ENCODE measurements around the gene MAF. TPM values are rescaled to one million over a fixed set of nuclear protein-coding genes. Genes with fewer than 3 reads are reported as not detected.
A peak's percentile ranks its signal among the peaks of the same experiment; 100 is the strongest.

The MAF gene
- polyA plus RNA-seq, 3 donors: 0.03 to 0.92 TPM; not detected in 1

- Mint-ChIP-seq H3K36me3 (peaks cover 0 to 14% of the 10 kb centered on the region in 2 donors), H3K9me3 (peaks cover 0 to 4% (median 1%) of the 10 kb centered on the region in 7 donors), H3K4me3 (peak overlapping the region in 1 of 2 donors; percentile 18), H3K4me1 (peaks cover 14% of the 10 kb centered on the region), H3K27ac (peak overlapping the region in 1 of 7 donors; percentile 56), H3K27me3 (ENCODE audit: low read depth in 3 of 3) (peaks cover 61 to 74% (median 67%) of the 10 kb centered on the region in 3 donors)
- no peak overlapping the region for H3K4me2 ChIP-seq (replicated peaks; ENCODE audit: extremely low read depth, low read length, poor library complexity, severe bottlenecking)
- peaks cover 60 to 64% of the 10 kb centered on the region in 2 donors for H3K27me3 ChIP-seq (ENCODE audit: control insufficient read depth in 2 of 2, insufficient read depth in 2 of 2, low read length in 2 of 2)
- H3K9ac ChIP-seq (ENCODE audit: insufficient read depth, low read length, poor library complexity, severe bottlenecking): no peak overlapping the region
- no peak overlapping the region for H3K27ac ChIP-seq (ENCODE audit: low read depth in 1 of 2, low read length in 2 of 2)
- DNase-seq: no peak
- TF ChIP-seq CTCF (IDR thresholded peaks at IDR 0.05): no peak
- no peaks in the 10 kb centered on the region for H3K9me3 ChIP-seq (replicated peaks in 1 of 2; ENCODE audit: control insufficient read depth in 1 of 2, insufficient read depth in 1 of 2, low read length in 2 of 2)
- H3K36me3 ChIP-seq (replicated peaks in 1 of 2; ENCODE audit: control insufficient read depth in 1 of 2, insufficient read depth in 2 of 2, low read length in 2 of 2): no peaks in the 10 kb centered on the region
- H3K79me2 ChIP-seq (ENCODE audit: insufficient read depth, low read length): no peaks in the 10 kb centered on the region
- no peak overlapping the region for H3K4me3 ChIP-seq (replicated peaks in 1 of 3; ENCODE audit: low read depth in 2 of 3, low read length in 3 of 3)
- H4K20me1 ChIP-seq (ENCODE audit: insufficient read depth, low read length): no peaks in the 10 kb centered on the region
- intact Hi-C loops (cut with micrococcal nuclease): loop anchor here in 1 of 2 donors (10.0 kb wide), 1 partner anchor 198 kb away; no protein-coding TSS in a partner anchor
- no peak overlapping the region for H2AFZ ChIP-seq (ENCODE audit: insufficient read depth, low read depth, low read length, poor library complexity, severe bottlenecking)
- WGBS (ENCODE audit: insufficient coverage): 89% methylated on average over 6 of the region's 7 CpGs
- peaks cover 4 to 6% of the 10 kb centered on the region in 2 donors for H3K4me1 ChIP-seq (ENCODE audit: control insufficient read depth in 1 of 2, insufficient read depth in 2 of 2, low read length in 2 of 2)
Measured at GRCh38 chr16:79593074-79593531, 7.4 kb downstream of the MAF start.

GRCh38 chr16:79592186-79592585, 8.4 kb downstream of the MAF start:
- no peaks in the 10 kb centered on the region for H3K79me2 ChIP-seq (ENCODE audit: insufficient read depth, low read length)
- Mint-ChIP-seq H3K4me1 (peaks cover 7% of the 10 kb centered on the region), H3K27me3 (ENCODE audit: low read depth in 3 of 3) (peaks cover 59 to 74% (median 65%) of the 10 kb centered on the region in 3 donors), H3K4me3 (no peak overlapping the region), H3K36me3 (peaks cover 0 to 8% of the 10 kb centered on the region in 2 donors), H3K9me3 (peaks cover 0 to 4% (median 0%) of the 10 kb centered on the region in 7 donors), H3K27ac (no peak overlapping the region)
- H3K9ac ChIP-seq (ENCODE audit: insufficient read depth, low read length, poor library complexity, severe bottlenecking): no peak overlapping the region
- H3K27ac ChIP-seq (ENCODE audit: low read depth in 1 of 2, low read length in 2 of 2): no peak overlapping the region
- no peaks in the 10 kb centered on the region for H3K4me1 ChIP-seq (ENCODE audit: control insufficient read depth in 1 of 2, insufficient read depth in 2 of 2, low read length in 2 of 2)
- intact Hi-C loops (cut with micrococcal nuclease): loop anchor here in 1 of 2 donors (10.0 kb wide), 1 partner anchor 197 kb away; no protein-coding TSS in a partner anchor
- no peak overlapping the region for H3K4me2 ChIP-seq (replicated peaks; ENCODE audit: extremely low read depth, low read length, poor library complexity, severe bottlenecking)
- no peak for DNase-seq
- H4K20me1 ChIP-seq (ENCODE audit: insufficient read depth, low read length): no peaks in the 10 kb centered on the region
- H3K36me3 ChIP-seq (replicated peaks in 1 of 2; ENCODE audit: control insufficient read depth in 1 of 2, insufficient read depth in 2 of 2, low read length in 2 of 2): no peaks in the 10 kb centered on the region
- H3K27me3 ChIP-seq (ENCODE audit: control insufficient read depth in 2 of 2, insufficient read depth in 2 of 2, low read length in 2 of 2): peaks cover 58 to 63% of the 10 kb centered on the region in 2 donors
- H3K9me3 ChIP-seq (replicated peaks in 1 of 2; ENCODE audit: control insufficient read depth in 1 of 2, insufficient read depth in 1 of 2, low read length in 2 of 2): no peaks in the 10 kb centered on the region
- no peak overlapping the region for H3K4me3 ChIP-seq (replicated peaks in 1 of 3; ENCODE audit: low read depth in 2 of 3, low read length in 3 of 3)
- no peak for TF ChIP-seq CTCF (IDR thresholded peaks at IDR 0.05)
- no peak overlapping the region for H2AFZ ChIP-seq (ENCODE audit: insufficient read depth, low read depth, low read length, poor library complexity, severe bottlenecking)
- WGBS (ENCODE audit: insufficient coverage): no CpG with 5 or more reads among the region's 4 CpGs
